ENCODE results near the gene ANXA6. TPM values are rescaled to one million over a fixed set of nuclear protein-coding genes. Genes with fewer than 3 reads are reported as not detected.

ANXA6 gene
- total and polyA plus RNA-seq, 9 of the 15 experiments (the other 6 are each of a cell fraction or from before 2014, with no cell fraction given): 0.70 to 13.2 (median 8.3) TPM

DNA sequence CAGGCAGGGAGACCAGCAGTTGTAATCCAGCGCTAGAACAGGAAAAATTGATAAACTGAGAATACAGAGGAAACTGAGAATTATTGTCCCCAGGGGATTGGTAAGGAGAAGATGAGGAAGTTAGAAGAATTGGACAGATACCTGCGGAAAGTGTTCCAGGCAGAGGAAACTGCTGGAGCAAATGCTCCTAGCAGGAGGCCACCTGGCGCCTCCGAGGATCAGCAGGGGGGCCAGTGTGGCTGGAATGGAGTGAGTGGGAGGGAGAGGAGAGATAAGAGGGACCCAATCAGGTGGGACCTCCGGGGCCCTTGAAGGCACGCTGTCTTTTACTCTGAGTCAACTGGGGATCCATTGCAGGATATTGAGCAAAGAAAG, 695 bp upstream of the ANXA6 start (continued):
- TF ChIP-seq, protein P1, sequence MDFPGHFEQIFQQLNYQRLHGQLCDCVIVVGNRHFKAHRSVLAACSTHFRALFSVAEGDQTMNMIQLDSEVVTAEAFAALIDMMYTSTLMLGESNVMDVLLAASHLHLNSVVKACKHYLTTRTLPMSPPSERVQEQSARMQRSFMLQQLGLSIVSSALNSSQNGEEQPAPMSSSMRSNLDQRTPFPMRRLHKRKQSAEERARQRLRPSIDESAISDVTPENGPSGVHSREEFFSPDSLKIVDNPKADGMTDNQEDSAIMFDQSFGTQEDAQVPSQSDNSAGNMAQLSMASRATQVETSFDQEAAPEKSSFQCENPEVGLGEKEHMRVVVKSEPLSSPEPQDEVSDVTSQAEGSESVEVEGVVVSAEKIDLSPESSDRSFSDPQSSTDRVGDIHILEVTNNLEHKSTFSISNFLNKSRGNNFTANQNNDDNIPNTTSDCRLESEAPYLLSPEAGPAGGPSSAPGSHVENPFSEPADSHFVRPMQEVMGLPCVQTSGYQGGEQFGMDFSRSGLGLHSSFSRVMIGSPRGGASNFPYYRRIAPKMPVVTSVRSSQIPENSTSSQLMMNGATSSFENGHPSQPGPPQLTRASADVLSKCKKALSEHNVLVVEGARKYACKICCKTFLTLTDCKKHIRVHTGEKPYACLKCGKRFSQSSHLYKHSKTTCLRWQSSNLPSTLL (IDR thresholded peaks at IDR 0.05): peak; percentile 47; the same call in 1 of the 2 replicates
- TF ChIP-seq FOXK2 (conservative IDR thresholded peaks at IDR 0.05 in 1 of 2, IDR thresholded peaks at IDR 0.05 in 1 of 2; ENCODE audit: low read depth in 2 of 2) (no peak), BRD4 (IDR thresholded peaks at IDR 0.05) (no peak), SRF (CRISPR knock-in tag; IDR thresholded peaks at IDR 0.05) (peak in 1 of 2 experiments; percentile 65; a peak in 1 of 4 replicates), ZNF263 (CRISPR knock-in tag; IDR thresholded peaks at IDR 0.05; ENCODE audit: borderline replicate concordance) (no peak), SAP30 (IDR thresholded peaks at IDR 0.05; ENCODE audit: borderline replicate concordance, insufficient read depth, low read depth, low read length, poor library complexity, severe bottlenecking) (no peak), ARID1B (IDR thresholded peaks at IDR 0.05) (peak; percentile 63), COPS2 (conservative IDR thresholded peaks at IDR 0.05) (no peak)
- TF ChIP-seq, protein P2, sequence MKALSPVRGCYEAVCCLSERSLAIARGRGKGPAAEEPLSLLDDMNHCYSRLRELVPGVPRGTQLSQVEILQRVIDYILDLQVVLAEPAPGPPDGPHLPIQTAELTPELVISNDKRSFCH (CRISPR knock-in tag; IDR thresholded peaks at IDR 0.05): no peak
- TF ChIP-seq, protein P2 (tag; IDR thresholded peaks at IDR 0.05): 0 out of 2 replicates have a peak, but pooled peaks have one; percentile 17
- TF ChIP-seq, protein P3, sequence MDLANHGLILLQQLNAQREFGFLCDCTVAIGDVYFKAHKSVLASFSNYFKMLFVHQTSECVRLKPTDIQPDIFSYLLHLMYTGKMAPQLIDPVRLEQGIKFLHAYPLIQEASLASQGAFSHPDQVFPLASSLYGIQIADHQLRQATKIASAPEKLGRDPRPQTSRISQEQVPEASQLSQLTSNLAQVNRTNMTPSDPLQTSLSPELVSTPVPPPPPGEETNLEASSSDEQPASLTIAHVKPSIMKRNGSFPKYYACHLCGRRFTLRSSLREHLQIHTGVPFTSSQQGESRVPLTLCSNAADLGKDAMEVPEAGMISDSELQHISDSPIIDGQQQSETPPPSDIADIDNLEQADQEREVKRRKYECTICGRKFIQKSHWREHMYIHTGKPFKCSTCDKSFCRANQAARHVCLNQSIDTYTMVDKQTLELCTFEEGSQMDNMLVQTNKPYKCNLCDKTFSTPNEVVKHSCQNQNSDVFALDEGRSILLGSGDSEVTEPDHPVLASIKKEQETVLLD (IDR thresholded peaks at IDR 0.05): peak; percentile 31; the same call in 1 of the 2 replicates
- TF ChIP-seq, protein P4, sequence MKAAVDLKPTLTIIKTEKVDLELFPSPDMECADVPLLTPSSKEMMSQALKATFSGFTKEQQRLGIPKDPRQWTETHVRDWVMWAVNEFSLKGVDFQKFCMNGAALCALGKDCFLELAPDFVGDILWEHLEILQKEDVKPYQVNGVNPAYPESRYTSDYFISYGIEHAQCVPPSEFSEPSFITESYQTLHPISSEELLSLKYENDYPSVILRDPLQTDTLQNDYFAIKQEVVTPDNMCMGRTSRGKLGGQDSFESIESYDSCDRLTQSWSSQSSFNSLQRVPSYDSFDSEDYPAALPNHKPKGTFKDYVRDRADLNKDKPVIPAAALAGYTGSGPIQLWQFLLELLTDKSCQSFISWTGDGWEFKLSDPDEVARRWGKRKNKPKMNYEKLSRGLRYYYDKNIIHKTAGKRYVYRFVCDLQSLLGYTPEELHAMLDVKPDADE (conservative IDR thresholded peaks at IDR 0.05; ENCODE audit: control insufficient read depth, low read depth, low read length): 0 out of 2 replicates have a peak, but pooled peaks have one; percentile 49
